HG02973 (cell line): ENCODE data around the gene SHISA9.

ENCODE experiments used
- ATAC-seq: cut with Tn5 transposase; IDR thresholded peaks from one replicate; pipeline ENCODE4 v1.9.1; 2021; ENCODE audit warnings: moderate library complexity; ENCODE audit not compliant: unreplicated experiment

SHISA9 gene

DNA sequence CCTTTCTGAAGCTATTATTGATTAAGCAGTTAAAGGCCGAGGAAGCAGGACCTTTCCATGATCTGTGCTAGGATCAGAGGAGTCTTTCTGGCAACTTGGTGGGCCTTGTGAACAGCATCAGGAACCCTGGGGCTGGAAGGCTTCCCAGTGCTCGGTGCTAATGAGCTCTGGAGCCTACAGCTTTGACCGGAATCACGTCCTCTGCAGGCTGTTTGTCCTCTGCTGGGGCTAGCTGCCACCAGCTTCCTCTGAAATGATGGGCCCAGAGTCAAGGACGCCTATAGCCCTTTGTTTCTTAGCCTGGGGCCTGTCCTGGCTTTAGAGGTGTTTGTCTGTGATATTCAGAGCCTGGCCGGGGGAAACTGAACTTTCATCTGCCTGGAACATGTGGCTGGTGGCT, 111.6 kb downstream of the SHISA9 start:
- ATAC-seq = no peak

- no peak for ATAC-seq
These were observed 113.1 kb downstream of the SHISA9 start for GRCh38 chr16:13014476-13014875.

- ATAC-seq = no peak
These were observed 116.6 kb downstream of the SHISA9 start for GRCh38 chr16:13018026-13018425.

GRCh38 chr16:13021996-13022395, 120.6 kb downstream of the SHISA9 start:
- ATAC-seq = no peak

- no peak for ATAC-seq
These were observed 128.4 kb downstream of the SHISA9 start for GRCh38 chr16:13029786-13030185.

GRCh38 chr16:13030769-13031168, 129.4 kb downstream of the SHISA9 start:
- no peak for ATAC-seq

- no peak for ATAC-seq
These were observed 131.5 kb downstream of the SHISA9 start for GRCh38 chr16:13032911-13033310.

DNA sequence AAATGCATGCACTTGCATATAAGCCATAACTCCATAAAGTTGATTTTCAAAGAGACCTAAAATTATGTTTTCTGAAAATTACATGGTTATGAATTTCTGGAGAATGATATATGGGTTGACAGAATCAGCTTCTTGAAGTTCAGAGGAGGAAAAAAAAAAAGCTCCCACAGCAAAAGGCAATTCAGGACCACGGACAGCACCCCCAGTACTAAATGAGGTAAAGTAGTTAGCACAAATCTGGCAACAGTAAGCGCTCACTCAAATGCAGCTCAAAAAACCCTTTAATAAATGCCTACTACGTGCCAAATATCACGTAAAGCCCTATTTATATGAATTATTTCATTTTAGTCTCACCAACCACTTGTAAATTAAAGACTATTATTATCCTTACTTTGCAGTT, 135.2 kb downstream of the SHISA9 start:
- ATAC-seq = no peak

DNA sequence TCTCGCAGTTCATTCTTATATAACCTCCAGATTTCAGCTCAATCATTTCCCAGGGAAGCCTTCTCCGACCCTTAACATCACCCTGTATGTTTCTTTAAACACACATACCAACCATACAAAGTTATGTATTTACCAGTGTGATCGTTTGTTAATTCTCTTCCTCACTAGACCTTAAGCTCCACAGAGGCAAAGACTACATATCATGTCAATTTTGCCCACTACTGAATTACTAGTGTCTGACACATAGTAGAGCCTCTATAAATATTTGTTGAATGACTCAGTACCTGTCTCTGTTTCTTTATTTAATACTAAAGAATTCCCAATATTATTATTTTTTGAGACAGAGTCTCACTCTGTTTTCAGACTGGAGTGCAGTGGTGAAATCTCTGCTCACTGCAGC, 137.2 kb downstream of the SHISA9 start:
- no peak for ATAC-seq

DNA sequence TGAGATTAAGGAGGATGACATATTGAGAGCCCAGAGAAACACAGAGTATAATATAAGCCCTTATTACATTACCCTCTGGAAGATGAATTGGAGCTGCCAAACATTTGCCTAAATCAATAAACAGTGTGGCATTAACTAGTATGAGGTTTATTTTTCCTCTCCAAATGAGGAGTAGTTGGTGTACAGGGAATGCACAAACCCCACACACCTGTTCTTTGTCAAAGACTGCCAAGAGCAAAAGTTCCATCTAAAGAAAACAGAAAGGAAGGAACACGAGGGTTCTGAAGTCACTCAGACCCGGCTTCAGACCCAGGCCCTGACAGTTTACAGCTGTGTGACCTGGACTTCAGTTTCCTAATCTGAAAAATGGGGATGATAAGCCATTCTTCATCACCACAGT, 138.1 kb downstream of the SHISA9 start:
- ATAC-seq = no peak

- ATAC-seq = no peak
These were observed 139.8 kb downstream of the SHISA9 start for GRCh38 chr16:13041180-13041579.

- no peak for ATAC-seq
These were observed 140.4 kb downstream of the SHISA9 start for GRCh38 chr16:13041646-13042290.

- no peak for ATAC-seq
These were observed 140.9 kb downstream of the SHISA9 start for GRCh38 chr16:13042291-13042685.

- ATAC-seq = no peak
These were observed 144.8 kb downstream of the SHISA9 start for GRCh38 chr16:13046061-13046821.

DNA sequence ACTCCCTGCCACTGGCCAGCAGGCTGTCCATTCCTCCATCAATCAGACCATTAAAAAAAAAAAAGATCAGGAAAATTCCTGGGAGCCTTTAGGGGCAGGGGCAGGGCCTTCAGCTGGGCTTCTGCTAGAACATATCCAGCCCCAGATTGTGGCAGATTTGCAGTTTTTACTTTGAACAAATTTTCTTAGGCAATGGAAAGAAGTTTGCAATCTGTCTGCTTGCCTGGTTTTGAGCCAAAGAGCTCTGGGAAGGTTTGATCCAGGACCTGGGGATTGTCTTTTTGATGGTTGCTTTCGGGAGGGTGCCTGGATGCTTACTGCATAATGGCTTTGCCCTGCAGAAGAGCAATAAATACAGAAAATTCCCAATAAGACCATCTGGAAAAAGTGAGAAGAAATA, 145.9 kb downstream of the SHISA9 start:
- ATAC-seq = no peak

DNA sequence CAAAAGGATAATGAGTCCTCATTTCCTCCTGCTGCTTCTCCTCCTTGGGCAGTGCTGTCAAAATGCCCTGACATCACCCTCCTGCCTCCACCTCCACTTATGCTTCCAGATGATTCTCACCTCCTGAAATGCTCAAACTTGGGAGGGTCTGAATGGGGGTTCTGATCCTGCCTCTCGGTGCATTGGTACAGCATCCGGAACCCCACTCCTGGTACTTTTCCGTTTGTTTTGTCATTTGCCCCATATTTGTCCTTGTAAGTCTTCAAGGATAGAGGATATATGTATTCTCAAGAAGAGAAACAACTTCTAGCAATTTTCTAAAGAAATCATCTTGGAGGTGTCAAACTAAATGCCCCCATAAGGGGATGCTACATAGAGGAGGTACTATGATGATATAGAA, 148.3 kb downstream of the SHISA9 start:
- ATAC-seq = no peak

GRCh38 chr16:13052431-13052830, 151.0 kb downstream of the SHISA9 start:
- no peak for ATAC-seq

DNA sequence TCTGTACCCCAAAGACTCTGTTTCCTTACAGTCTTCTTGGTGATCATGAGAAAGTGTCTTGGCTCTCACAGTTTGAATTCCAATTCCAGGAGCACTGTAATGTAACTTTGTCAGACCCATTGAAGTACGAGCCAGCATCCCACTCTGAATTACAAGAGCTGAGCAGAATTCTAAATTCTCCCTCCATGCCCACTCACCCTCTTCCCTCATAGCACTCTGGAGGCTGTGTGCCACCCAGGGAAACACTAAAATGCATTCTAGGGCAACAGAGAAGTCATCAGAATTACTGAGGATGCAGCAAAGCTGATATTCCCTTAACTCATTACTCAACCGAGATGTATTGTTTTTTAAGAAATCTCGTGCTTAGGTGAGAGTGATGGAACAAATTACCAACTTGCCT, 154.1 kb downstream of the SHISA9 start:
- no peak for ATAC-seq

DNA sequence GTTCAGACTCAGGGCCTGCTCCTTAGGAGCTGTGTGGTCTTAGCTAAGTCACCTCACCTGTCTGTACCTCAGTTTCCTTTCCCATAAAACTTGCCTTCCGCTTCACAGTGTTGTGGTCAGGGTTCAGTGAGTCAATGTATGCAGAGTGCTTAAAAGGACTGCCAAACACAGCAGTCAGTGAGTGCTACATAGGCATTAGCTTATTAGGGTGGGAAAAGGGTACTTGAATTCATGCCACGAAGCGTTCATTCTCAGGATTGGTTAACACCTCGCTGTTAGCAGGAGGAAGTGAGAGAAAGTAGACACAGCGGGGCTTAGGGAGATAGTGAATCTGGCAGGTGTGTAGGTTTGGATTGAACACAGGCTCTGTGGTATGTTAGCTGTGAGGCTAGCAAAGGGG, 155.2 kb downstream of the SHISA9 start:
- ATAC-seq = no peak

DNA sequence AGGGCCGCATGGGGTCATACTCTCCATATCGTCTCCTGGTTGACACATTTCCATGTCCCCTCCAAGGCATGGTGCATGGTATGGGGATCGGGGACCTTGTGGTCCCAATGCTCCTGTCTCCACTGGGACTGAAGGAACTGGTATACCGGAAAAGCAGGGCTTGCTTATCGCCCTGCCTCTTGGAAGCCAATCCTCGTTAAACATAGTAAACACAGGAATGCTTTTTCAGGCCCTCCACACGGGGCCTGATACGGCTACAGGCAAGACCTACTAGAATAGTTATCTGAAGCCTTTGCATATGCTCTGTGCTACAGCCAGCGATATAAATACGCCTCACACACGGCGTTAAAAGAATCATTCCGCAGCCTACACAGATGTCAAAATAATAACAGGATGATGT, 159.5 kb downstream of the SHISA9 start:
- ATAC-seq = no peak

DNA sequence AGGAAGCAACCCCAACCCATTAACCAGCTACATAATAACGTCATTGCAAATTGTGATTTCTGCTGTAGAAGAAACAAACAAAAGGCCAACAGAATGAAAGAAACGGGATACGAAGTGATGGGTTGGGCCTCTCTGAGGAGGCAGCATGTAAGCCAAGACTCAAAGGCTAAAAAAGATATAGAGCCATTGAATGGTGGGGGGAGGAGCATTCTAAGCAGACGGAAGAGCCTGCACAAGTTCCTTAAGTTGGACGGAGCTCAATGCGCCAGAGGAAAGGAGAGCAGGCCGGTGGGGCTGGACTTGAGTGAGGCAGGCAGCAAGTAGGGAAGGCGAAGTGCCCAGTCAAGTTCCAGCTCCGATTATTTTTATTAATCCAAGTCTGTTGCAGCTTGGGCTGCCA, 160.3 kb downstream of the SHISA9 start:
- ATAC-seq = no peak

DNA sequence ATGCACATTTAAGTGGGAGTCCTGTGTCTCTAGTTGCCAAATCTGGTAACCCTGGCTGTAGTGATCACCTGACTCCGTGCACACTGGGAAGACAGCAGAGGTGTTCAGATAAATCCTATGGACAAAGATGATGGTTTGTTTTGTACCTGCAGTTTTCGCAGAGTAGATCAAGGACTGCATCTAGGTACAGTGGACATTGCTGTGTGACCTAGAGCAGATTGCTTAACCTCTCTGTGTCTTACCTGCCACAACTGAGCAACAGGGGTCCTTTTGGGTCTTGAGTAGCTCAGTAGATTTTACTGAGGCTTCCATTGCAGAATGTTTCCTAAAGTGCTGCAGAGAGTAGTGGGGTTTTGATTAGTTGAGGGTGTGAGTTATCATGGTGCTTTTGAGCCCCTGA, 160.8 kb downstream of the SHISA9 start:
- ATAC-seq = no peak

DNA sequence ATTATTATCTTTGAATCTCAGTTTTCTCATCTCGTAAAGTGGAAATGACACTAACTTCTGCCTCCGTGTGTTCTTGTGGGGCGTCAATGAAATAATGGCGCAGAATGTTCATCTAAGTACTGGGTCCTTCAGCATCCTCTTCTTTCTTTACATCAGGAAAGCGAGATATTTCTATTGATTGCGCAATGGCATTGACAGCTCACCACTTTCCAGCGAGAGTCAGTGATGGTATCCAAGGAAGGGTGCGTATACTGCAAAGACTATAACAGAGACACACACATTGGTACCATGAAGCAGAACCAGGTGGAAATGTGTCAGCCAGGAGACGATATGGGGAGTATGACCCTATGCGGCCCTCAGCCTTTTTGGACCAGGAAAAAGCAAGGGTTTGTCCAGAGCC, 162.1 kb downstream of the SHISA9 start:
- no peak for ATAC-seq
